ENCODE results near the gene NPRL2. TPM values are rescaled to one million over a fixed set of nuclear protein-coding genes. Genes with fewer than 3 reads are reported as not detected.

NPRL2 gene
- total and polyA plus RNA-seq, 2 of the 13 experiments (the other 11 are each of a cell fraction or from before 2014, with no cell fraction given): 30.6 to 51.4 TPM

GRCh38 chr3:50345008-50345407 is 5.6 kb downstream of the NPRL2 start:
- Histone ChIP-seq H3K36me3 (replicated peaks in 1 of 2; ENCODE audit: control insufficient read depth in 1 of 2, insufficient read depth in 2 of 2, low read length in 2 of 2) (peaks cover 4 to 13% of the 10 kb centered on the region in 2 experiments; a peak in 3 of 5 replicates), H3K27ac (ENCODE audit: extremely low read length, insufficient read depth, low read length) (no peak overlapping the region), H4K20me1 (ENCODE audit: insufficient read depth, low read length) (0 out of 2 replicates have a peak, but pooled peaks cover 3% of the 10 kb centered on the region), H2AFZ (ENCODE audit: low read length) (no peak overlapping the region), H3K4me3 (replicated peaks in 1 of 3; ENCODE audit: insufficient read depth in 1 of 3, low read depth in 2 of 3, low read length in 3 of 3) (no peak overlapping the region), H3K27me3 (ENCODE audit: control insufficient read depth in 1 of 2, insufficient read depth in 2 of 2, low read length in 2 of 2) (0 out of 5 replicates have a peak, but pooled peaks cover 0 to 1% of the 10 kb centered on the region in 2 experiments), H3K4me1 (ENCODE audit: insufficient read depth, low read length) (peaks cover 69% of the 10 kb centered on the region), H3K9me3 (ENCODE audit: low read length) (no peaks in the 10 kb centered on the region), H3K4me2 (ENCODE audit: low read depth, low read length) (peak overlapping the region; percentile 76; the same call in 1 of the 2 replicates), H3K9ac (ENCODE audit: insufficient read depth, low read depth, low read length) (no peak overlapping the region), H3K79me2 (ENCODE audit: insufficient read depth, low read length) (peaks cover 8% of the 10 kb centered on the region)
- FAIRE-seq (no peak), ATAC-seq (no peak), DNase-seq (ENCODE audit: low spot score) (no peak)
- in situ Hi-C loops (cut with HindIII; ENCODE audit: extremely low pct_ligation_motif_present, low pct_unique_long_range_greater_than_20kb): loop anchor here (10.0 kb wide), 1 partner anchor 200 kb away; no protein-coding TSS in a partner anchor
- CTCF ChIA-PET (ENCODE audit: low intra/inter-chr PET ratio, low total read pairs): no interaction called here
- intact Hi-C loops (cut with micrococcal nuclease; ENCODE audit: unreplicated experiment): loop anchor here (10.0 kb wide), 1 partner anchor 200 kb away; no protein-coding TSS in a partner anchor
- TF ChIP-seq TCF7L2 (IDR thresholded peaks at IDR 0.05; ENCODE audit: low read depth, low read length) (no peak), EZH2 (conservative IDR thresholded peaks at IDR 0.05; ENCODE audit: low read depth, low read length) (no peak), DZIP1 (CRISPR knock-in tag; IDR thresholded peaks at IDR 0.05) (no peak), TEF (CRISPR knock-in tag; IDR thresholded peaks at IDR 0.05) (no peak), HNF4G (IDR thresholded peaks at IDR 0.05; ENCODE audit: borderline replicate concordance, low read depth, low read length) (no peak), HNF4G (CRISPR knock-in tag; IDR thresholded peaks at IDR 0.05; ENCODE audit: borderline replicate concordance, low read depth) (no peak), ZNF605 (CRISPR knock-in tag; IDR thresholded peaks at IDR 0.05) (no peak)
- TF ChIP-seq, protein P1, sequence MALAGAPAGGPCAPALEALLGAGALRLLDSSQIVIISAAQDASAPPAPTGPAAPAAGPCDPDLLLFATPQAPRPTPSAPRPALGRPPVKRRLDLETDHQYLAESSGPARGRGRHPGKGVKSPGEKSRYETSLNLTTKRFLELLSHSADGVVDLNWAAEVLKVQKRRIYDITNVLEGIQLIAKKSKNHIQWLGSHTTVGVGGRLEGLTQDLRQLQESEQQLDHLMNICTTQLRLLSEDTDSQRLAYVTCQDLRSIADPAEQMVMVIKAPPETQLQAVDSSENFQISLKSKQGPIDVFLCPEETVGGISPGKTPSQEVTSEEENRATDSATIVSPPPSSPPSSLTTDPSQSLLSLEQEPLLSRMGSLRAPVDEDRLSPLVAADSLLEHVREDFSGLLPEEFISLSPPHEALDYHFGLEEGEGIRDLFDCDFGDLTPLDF (CRISPR knock-in tag; IDR thresholded peaks at IDR 0.05): no peak
- BruUV-seq (replicated peaks): no TSS peak
- WGBS (ENCODE audit: low lambda C conversion rate): 75% methylated on average over 4 of the region's 8 CpGs
- POLR2A ChIA-PET: interaction anchor here (3.6 kb wide), 1 partner anchor 8 kb away, joined by 18 read pairs; no protein-coding TSS in a partner anchor

All from HepG2 (cell line).